Measurements from ENCODE around the gene PRDM10.

PRDM10 gene

DNA sequence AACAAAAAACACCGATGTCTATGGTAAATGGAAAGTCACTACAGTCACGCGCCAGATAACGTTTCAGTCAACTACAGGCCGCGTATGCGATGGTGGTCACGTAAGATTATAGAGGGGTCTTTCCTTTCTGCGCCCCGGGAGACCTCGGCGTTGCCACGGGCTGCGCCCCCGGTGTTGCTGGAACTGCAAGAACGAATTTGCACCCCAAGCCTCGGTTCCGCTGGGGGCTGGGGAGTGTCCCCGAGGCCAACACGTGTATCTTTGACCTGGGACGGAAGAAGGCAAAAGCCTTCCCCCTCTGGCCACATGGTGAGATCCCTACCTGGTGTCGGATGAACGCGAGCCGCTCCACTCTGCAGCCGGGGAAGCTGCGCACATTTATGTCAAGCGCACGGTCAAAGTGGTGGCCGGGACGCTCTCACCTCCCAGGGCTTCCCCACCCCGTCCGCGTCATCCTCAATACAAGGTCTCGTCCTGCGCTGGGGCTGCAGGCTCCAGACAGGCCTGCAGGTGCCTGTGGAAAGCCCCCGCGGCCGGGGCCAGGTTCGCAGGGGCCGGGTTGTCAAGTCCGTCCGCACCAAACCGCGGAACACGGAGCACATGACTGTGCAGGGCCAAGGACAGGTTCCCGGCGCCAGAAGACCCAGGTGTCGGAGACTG lies 37.8 kb upstream of the PRDM10 start:
- TF ChIP-seq ZFX (IDR thresholded peaks at IDR 0.05) (no peak), CTCF (conservative IDR thresholded peaks at IDR 0.05) (no peak)
- H3K27ac ChIP-seq = no peak overlapping the region

DNA sequence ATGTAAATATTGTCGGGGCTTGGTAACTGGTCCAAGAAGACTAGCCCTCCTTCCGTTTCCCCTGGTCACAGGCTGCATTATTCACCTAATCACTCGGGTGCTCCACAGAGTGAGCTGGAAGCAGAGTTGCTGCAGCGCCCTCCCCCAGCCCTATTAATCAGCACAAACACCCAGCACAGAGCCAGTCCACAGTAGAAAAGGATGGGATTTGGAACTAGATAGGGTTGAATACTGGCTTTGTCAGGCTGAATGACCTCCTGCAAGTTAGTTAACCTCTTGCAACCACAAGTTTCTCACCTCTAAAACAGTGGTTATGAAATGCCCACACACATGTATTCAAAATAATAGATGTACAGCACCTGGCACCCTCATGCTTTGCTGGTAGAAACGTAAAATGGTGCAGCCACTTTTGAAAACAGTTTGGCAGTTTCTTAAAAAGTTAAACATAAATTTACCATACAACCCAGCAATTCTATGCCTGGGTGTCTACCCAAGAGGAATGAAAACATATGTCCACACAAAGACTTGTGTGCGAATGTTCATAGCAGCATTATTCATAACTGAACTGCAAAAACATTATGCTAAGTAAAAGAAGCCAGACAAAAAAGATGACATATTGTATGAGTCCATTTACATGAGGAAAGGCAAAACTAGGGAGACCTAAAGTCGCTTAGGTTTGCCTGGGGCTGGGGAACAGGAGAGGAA lies 35.4 kb upstream of the PRDM10 start:
- no peak overlapping the region for H3K27ac ChIP-seq
- TF ChIP-seq CTCF (conservative IDR thresholded peaks at IDR 0.05) (no peak), ZFX (IDR thresholded peaks at IDR 0.05) (no peak)

- TF ChIP-seq CTCF (conservative IDR thresholded peaks at IDR 0.05) (no peak), ZFX (IDR thresholded peaks at IDR 0.05) (no peak)
- H3K27ac ChIP-seq = no peak overlapping the region
Measured at GRCh38 chr11:130037058-130037457, 34.4 kb upstream of the PRDM10 start.

DNA sequence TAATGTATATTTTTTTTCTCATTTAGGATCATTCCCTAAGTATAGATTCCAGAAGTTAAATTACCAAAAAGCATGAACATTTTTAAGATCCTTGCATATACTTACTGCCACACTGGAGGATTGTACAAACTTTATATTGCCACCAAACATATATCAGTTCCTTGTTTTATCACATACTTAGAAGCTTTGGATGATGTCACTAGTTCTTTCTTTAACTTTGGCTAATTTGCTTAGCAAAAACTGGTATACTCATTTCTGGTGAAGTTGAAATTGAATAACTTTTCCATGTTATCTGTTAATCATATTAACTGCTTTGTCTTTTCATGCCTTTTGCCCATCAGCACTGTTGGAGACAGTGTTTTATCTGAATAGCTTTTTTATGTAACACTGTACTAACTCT lies 31.6 kb upstream of the PRDM10 start:
- no peak for TF ChIP-seq ZFX (IDR thresholded peaks at IDR 0.05)
- no peak for TF ChIP-seq CTCF (conservative IDR thresholded peaks at IDR 0.05)
- H3K27ac ChIP-seq = no peak overlapping the region

DNA sequence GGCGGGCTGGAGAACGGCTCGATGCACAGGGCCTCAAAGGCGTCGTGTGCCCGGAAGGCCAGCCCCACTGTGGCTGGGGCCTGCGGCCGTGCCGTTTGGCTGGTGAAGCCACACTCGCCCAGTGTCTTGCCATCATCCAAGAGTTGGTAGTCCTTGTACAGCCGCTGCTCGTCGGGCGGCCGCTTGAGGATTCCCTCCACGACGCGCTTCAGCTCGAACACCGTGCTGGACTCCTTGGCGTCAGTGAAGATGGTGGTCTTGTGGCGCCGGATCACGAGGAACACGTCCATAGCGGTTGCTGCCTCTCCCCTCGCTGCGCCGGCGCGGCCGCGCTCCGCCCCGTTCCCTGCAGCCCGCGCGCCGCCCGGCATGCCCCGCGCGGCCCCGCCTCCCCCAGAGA lies 30.3 kb upstream of the PRDM10 start:
- H3K27ac ChIP-seq = no peak overlapping the region
- TF ChIP-seq ZFX (IDR thresholded peaks at IDR 0.05) (no peak), CTCF (conservative IDR thresholded peaks at IDR 0.05) (no peak)

DNA sequence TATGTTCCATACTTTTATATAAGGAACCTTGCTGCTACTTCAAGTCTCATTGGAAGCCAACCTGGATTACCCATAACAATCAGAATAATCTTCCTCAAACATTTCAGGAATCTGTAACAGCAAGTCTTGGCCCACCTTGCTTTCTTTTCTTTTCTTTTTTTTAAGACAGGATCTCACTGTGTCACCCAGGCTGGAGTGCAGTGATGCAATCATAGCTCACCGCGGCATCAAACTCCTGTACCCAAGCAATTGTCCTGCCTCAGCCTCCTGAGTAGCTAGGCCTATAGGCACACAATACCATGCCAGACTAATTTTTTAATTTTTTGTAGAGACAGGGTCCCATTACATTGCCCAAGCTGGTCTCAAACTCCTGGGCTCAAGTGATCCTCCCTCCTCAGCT lies 29.3 kb upstream of the PRDM10 start:
- H3K27ac ChIP-seq = no peak overlapping the region
- TF ChIP-seq CTCF (conservative IDR thresholded peaks at IDR 0.05) (no peak), ZFX (IDR thresholded peaks at IDR 0.05) (no peak)

DNA sequence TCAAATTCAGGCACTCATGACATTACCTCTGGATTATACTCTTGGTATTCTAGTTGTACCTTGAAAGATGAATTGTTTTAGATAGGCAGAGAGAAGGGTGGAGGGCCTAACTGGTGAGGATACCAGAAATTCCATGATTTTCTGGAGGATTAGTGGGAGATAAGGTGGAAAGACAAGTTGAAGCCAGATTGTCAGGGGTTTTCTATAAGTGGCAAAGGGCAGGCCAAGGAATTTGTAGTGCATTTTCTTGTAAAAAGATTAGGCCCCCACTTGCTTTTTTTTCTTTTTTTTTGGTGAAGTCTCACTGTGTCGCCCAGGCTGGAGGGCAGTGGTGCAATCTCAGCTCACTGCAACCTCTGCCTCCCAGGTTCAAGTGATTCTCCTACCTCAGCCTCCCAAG lies 28.4 kb upstream of the PRDM10 start:
- no peak overlapping the region for H3K27ac ChIP-seq
- TF ChIP-seq ZFX (IDR thresholded peaks at IDR 0.05) (no peak), CTCF (conservative IDR thresholded peaks at IDR 0.05) (no peak)
